K562 (cell line): ENCODE data around the gene SULT2B1. TPM values are rescaled to one million over a fixed set of nuclear protein-coding genes. Genes with fewer than 3 reads are reported as not detected.

ENCODE experiments used
- BCL6 ChIP-seq: fragments of 250-450 bp; sonication (Bioruptor Pico); IDR thresholded peaks from 2 replicates; pipeline ENCODE4 v1.4.0; 2020
- DEAF1 ChIP-seq: fragments of 450-650 bp; formaldehyde crosslinking; IDR thresholded peaks from 2 replicates; pipeline ENCODE4 v1.4.0; 2020; ENCODE audit warnings: mild to moderate bottlenecking, moderate library complexity
- ETV6 ChIP-seq, 3 experiments: fragments of 150-350 bp in 1 of 3; sonication (generic) in 1 of 3; formaldehyde crosslinking in 1 of 3; IDR thresholded peaks; 2 replicates each; pipeline versions ENCODE4 v1.6.1 to v1.8.0; 2014 to 2022; ENCODE audit warnings: borderline replicate concordance in 2 of 3, low read depth in 2 of 3, antibody characterized with exemption in 1 of 3, low read length in 1 of 3, mild to moderate bottlenecking in 1 of 3, missing genetic modification reagents in 1 of 3
- GTF3C2 ChIP-seq: IDR thresholded peaks from 3 replicates; pipeline ENCODE4 v1.6.1; 2011; ENCODE audit warnings: borderline replicate concordance, mild to moderate bottlenecking, moderate library complexity; ENCODE audit not compliant: insufficient read length; ENCODE audit errors: extremely low read depth
- ILK ChIP-seq: fragments of 450-650 bp; IDR thresholded peaks from 2 replicates; pipeline ENCODE4 v1.6.1; 2016; ENCODE audit warnings: missing genetic modification characterization, low read depth, mild to moderate bottlenecking, missing compliant biosample characterization, moderate library complexity, borderline replicate concordance
- LEF1 ChIP-seq: fragments of 450-650 bp; IDR thresholded peaks from 2 replicates; pipeline ENCODE4 v1.6.1; 2016; ENCODE audit warnings: mild to moderate bottlenecking
- MTF1 ChIP-seq: fragments of 250-450 bp; sonication (Bioruptor Pico); IDR thresholded peaks from 2 replicates; pipeline ENCODE4 v1.9.0; 2021; ENCODE audit warnings: moderate library complexity, mild to moderate bottlenecking, inconsistent platforms, borderline replicate concordance
- MYC ChIP-seq, 2 experiments: fragments of 250-450 bp in 1 of 2; sonication (Bioruptor Pico) in 1 of 2; IDR thresholded peaks; 2 replicates each; pipeline versions ENCODE4 v1.5.1 to v1.6.1; 2012 to 2021; ENCODE audit warnings: low read depth in 2 of 2, borderline replicate concordance in 1 of 2, improper control_type of control experiment in 1 of 2, low read length in 1 of 2, mild to moderate bottlenecking in 1 of 2, moderate library complexity in 1 of 2
- NR2F6 ChIP-seq: fragments of 450-650 bp; formaldehyde crosslinking; IDR thresholded peaks from 2 replicates; pipeline ENCODE4 v1.4.0; 2020; ENCODE audit warnings: mild to moderate bottlenecking
- PHB2 ChIP-seq: fragments of 450-650 bp; IDR thresholded peaks from 2 replicates; pipeline ENCODE4 v1.6.1; 2017; ENCODE audit warnings: low read depth
- ZFP91 ChIP-seq: sonication (generic); formaldehyde crosslinking; IDR thresholded peaks from 2 replicates; pipeline ENCODE4 v1.8.0; 2022; ENCODE audit warnings: mild to moderate bottlenecking, missing genetic modification reagents
- ZFX ChIP-seq: sonication (generic); formaldehyde crosslinking; IDR thresholded peaks from 2 replicates; pipeline ENCODE4 v1.8.0; 2022; ENCODE audit warnings: mild to moderate bottlenecking, missing genetic modification reagents, moderate library complexity
- ZNF133 ChIP-seq: fragments of 250-450 bp; sonication (Bioruptor Pico); IDR thresholded peaks from 2 replicates; pipeline ENCODE4 v1.4.0; 2020; ENCODE audit warnings: mild to moderate bottlenecking
- ZNF175 ChIP-seq: fragments of 200-800 bp; sonication (Bioruptor generic); IDR thresholded peaks from 2 replicates; pipeline ENCODE4 v1.6.1; 2016; ENCODE audit warnings: low read depth, mild to moderate bottlenecking, missing genetic modification characterization, missing compliant biosample characterization
- ZNF239 ChIP-seq: fragments of 250-450 bp; sonication (Bioruptor Pico); IDR thresholded peaks from 2 replicates; pipeline ENCODE4 v1.4.0; 2020; ENCODE audit warnings: mild to moderate bottlenecking
- ZNF282 ChIP-seq: sonication (generic); formaldehyde crosslinking; IDR thresholded peaks from 2 replicates; pipeline ENCODE4 v1.8.1; 2023; ENCODE audit warnings: missing genetic modification reagents
- ZNF41 ChIP-seq: fragments of 250-450 bp; sonication (Bioruptor Pico); conservative IDR thresholded peaks from 2 replicates; pipeline ENCODE4 v1.4.0; 2020; ENCODE audit warnings: mild to moderate bottlenecking
- ZNF644 ChIP-seq: fragments of 200-800 bp; sonication (Bioruptor generic); IDR thresholded peaks from 2 replicates; pipeline ENCODE4 v1.6.1; 2016; ENCODE audit warnings: low read depth, missing genetic modification characterization, missing compliant biosample characterization
- ZNF699 ChIP-seq: fragments of 250-450 bp; sonication (Bioruptor Pico); IDR thresholded peaks from 2 replicates; pipeline ENCODE4 v1.8.0; 2021; ENCODE audit warnings: mild to moderate bottlenecking, moderate library complexity; ENCODE audit not compliant: insufficient replicate concordance
- ZNF77 ChIP-seq: fragments of 250-450 bp; sonication (Bioruptor Pico); IDR thresholded peaks from 2 replicates; pipeline ENCODE4 v1.5.0; 2020
- polyA plus RNA-seq, 8 experiments: library from polyadenylated mRNA; depleted of rRNA in 4 of 8; stranded (reverse) in 5 of 8; unstranded in 3 of 8; fragments of >200 nt; fragmentation: Nextera tagmentation in 2 of 8; fragmentation: Illumina TruSeq in 1 of 8; extraction: Ambion mirVana in 2 of 8; extraction: Trizol in 1 of 8; gene quantifications; 2 replicates each; pipeline versions ENCODE4 v1.2.1 to v1.2.3, GENCODE V29; 2011 to 2014; ENCODE audit warnings: inconsistent platforms in 1 of 8, missing spikeins in 1 of 8
- total RNA-seq, 7 experiments: library from RNA; depleted of rRNA in 6 of 7; stranded (reverse); fragments of >200 nt in 6 of 7; fragmentation: Illumina TruSeq in 2 of 7; extraction: Trizol in 2 of 7; gene quantifications; 2 replicates each; pipeline versions ENCODE4 v1.2.1 to v1.2.3, GENCODE V29; 2011 to 2021; ENCODE audit warnings: low replicate concordance in 1 of 7
- TF ChIP-seq, protein P1 (sequence below): IDR thresholded peaks from 3 replicates; pipeline ENCODE4 v1.6.1; 2011; ENCODE audit warnings: borderline replicate concordance, mild to moderate bottlenecking; ENCODE audit not compliant: insufficient read length, insufficient read depth

Gene SULT2B1
- total and polyA plus RNA-seq, 9 of the 15 experiments (the other 6 are each of a cell fraction or from before 2014, with no cell fraction given), result 0.09 to 0.62 (median 0.22) TPM; not detected in 2

DNA sequence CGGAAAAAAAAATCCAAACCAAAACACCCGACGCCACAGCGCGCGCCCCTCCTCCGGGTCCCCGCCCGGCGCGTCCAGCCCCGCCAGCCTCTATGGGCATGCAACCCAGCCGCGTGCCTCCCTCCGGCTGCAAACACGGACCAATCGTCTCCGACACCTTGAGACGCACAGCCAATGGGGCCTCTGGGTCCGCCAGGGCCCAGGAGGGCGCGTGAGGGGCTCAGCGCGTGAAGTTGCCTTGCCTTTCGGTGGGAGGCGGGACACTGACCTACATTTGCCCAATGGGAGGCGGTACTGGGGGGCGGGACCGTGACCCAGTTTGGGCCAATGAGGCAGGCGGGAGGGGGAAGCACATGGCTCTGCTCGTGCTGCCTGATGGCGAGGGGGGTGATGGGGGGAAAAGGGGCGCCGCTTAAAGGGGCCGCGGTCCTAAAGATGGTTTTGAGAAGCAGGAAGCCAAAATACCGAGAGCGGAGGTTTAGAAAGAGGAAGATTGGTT, 85.5 kb downstream of the SULT2B1 start (continued):
- TF ChIP-seq LEF1, result no peak
- TF ChIP-seq ZNF41 (CRISPR knock-in tag), result no peak
- TF ChIP-seq MYC (IDR thresholded peaks at IDR 0.05; ENCODE audit: low read depth, low read length), result peak; percentile 97
- peak; percentile 63; the same call in 1 of the 2 replicates for TF ChIP-seq MYC (CRISPR knock-in tag; IDR thresholded peaks at IDR 0.05; ENCODE audit: borderline replicate concordance, low read depth)
- TF ChIP-seq BCL6 (CRISPR knock-in tag), result no peak
- no peak for TF ChIP-seq ZNF133 (CRISPR knock-in tag)
- no peak for TF ChIP-seq PHB2
- TF ChIP-seq ZFP91 (CRISPR knock-in tag), result peak; percentile 96
- no peak for TF ChIP-seq ILK
- no peak for TF ChIP-seq ZNF77 (CRISPR knock-in tag)
- no peak for TF ChIP-seq ZNF175 (CRISPR knock-in tag)
- no peak for TF ChIP-seq ZNF699 (CRISPR knock-in tag)
- no peak for TF ChIP-seq NR2F6
- TF ChIP-seq ZNF282 (CRISPR knock-in tag), result no peak
- no peak for TF ChIP-seq DEAF1 (CRISPR knock-in tag)
- TF ChIP-seq ZNF644 (tag), result no peak
- TF ChIP-seq ZFX (CRISPR knock-in tag), result no peak
- TF ChIP-seq GTF3C2, result no peak
- no peak for TF ChIP-seq MTF1 (CRISPR knock-in tag)
- TF ChIP-seq ZNF239, result no peak
- 0 out of 4 replicates have a peak, but pooled peaks of 1 of the 2 experiments have one; percentile 16 for TF ChIP-seq ETV6 (IDR thresholded peaks at IDR 0.05; ENCODE audit: borderline replicate concordance in 1 of 2, low read depth in 2 of 2, low read length in 1 of 2)
- TF ChIP-seq ETV6 (CRISPR knock-in tag; IDR thresholded peaks at IDR 0.05; ENCODE audit: borderline replicate concordance), result peak; percentile 98; the same call in 1 of the 2 replicates
- TF ChIP-seq, protein P1, sequence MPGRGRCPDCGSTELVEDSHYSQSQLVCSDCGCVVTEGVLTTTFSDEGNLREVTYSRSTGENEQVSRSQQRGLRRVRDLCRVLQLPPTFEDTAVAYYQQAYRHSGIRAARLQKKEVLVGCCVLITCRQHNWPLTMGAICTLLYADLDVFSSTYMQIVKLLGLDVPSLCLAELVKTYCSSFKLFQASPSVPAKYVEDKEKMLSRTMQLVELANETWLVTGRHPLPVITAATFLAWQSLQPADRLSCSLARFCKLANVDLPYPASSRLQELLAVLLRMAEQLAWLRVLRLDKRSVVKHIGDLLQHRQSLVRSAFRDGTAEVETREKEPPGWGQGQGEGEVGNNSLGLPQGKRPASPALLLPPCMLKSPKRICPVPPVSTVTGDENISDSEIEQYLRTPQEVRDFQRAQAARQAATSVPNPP, result no peak
